GM21390 (cell line): ENCODE data around the gene HMGXB4.

Source experiments
- ATAC-seq: cut with Tn5 transposase; IDR thresholded peaks from one replicate; pipeline ENCODE4 v1.9.1; 2021; ENCODE audit not compliant: unreplicated experiment

The HMGXB4 gene

GRCh38 chr22:35325209-35325608, 67.9 kb downstream of the HMGXB4 start:
- no peak for ATAC-seq

- no peak for ATAC-seq
Measured at GRCh38 chr22:35326854-35327562, 69.7 kb downstream of the HMGXB4 start.

- no peak for ATAC-seq
Measured at GRCh38 chr22:35327690-35328471, 70.6 kb downstream of the HMGXB4 start.

GRCh38 chr22:35328472-35328885, 71.2 kb downstream of the HMGXB4 start:
- no peak for ATAC-seq

- ATAC-seq, result no peak
Measured at GRCh38 chr22:35329114-35329847, 72.0 kb downstream of the HMGXB4 start.

- ATAC-seq, result no peak
Measured at GRCh38 chr22:35330258-35330861, 73.1 kb downstream of the HMGXB4 start.

- no peak for ATAC-seq
Measured at GRCh38 chr22:35332278-35332677, 75.0 kb downstream of the HMGXB4 start.

- ATAC-seq, result no peak
Measured at GRCh38 chr22:35333220-35333619, 75.9 kb downstream of the HMGXB4 start.

- no peak for ATAC-seq
Measured at GRCh38 chr22:35334004-35334403, 76.7 kb downstream of the HMGXB4 start.

- no peak for ATAC-seq
Measured at GRCh38 chr22:35335468-35335867, 78.2 kb downstream of the HMGXB4 start.

GRCh38 chr22:35335936-35336781, 78.9 kb downstream of the HMGXB4 start:
- ATAC-seq, result no peak

- no peak for ATAC-seq
Measured at GRCh38 chr22:35337932-35338331, 80.6 kb downstream of the HMGXB4 start.

GRCh38 chr22:35341090-35341874, 84.0 kb downstream of the HMGXB4 start:
- no peak for ATAC-seq

GRCh38 chr22:35342390-35342789, 85.1 kb downstream of the HMGXB4 start:
- ATAC-seq, result no peak

GRCh38 chr22:35343664-35344550, 86.6 kb downstream of the HMGXB4 start:
- ATAC-seq, result no peak

GRCh38 chr22:35344956-35345690, 87.8 kb downstream of the HMGXB4 start:
- no peak for ATAC-seq
